NB4 (cell line): ENCODE data around the gene OR2A2.
"Not testable (repeated sequence)": the region's sequence is repeated elsewhere in the genome, so short reads cannot be mapped to it uniquely, and the experiment has no call there.

Source experiments
- DNase-seq: peaks from one replicate; pipeline ENCODE4 v3.0.0; 2010; ENCODE audit warnings: low read depth
- H3K4me3 ChIP-seq: one replicate; pipeline ENCODE4 v1.5.1; 2011; ENCODE audit warnings: mild to moderate bottlenecking, low read depth, low read length, moderate library complexity
- CTCF ChIP-seq: IDR thresholded peaks from one replicate; pipeline ENCODE4 v1.5.1; 2012; ENCODE audit warnings: low read depth, low read length
- MAX ChIP-seq: IDR thresholded peaks from 2 replicates; pipeline ENCODE4 v1.6.1; 2011; ENCODE audit warnings: low read depth, low read length
- MYC ChIP-seq: IDR thresholded peaks from 2 replicates; pipeline ENCODE4 v1.6.1; 2011; ENCODE audit warnings: low read depth, low read length
- POLR2A ChIP-seq: IDR thresholded peaks from 2 replicates; pipeline ENCODE4 v1.6.1; 2011; ENCODE audit warnings: mild to moderate bottlenecking; ENCODE audit not compliant: insufficient read length; ENCODE audit errors: extremely low read depth

Gene OR2A2

GRCh38 chr7:144127714-144128334 lies 18.4 kb downstream of the OR2A2 start:
- TF ChIP-seq POLR2A (no peak), CTCF (peak; percentile 86), MYC (peak; percentile 45), MAX (peak; percentile 93)
- no peak overlapping the region for H3K4me3 ChIP-seq
- peak; percentile 83 for DNase-seq

GRCh38 chr7:144129601-144130000 lies 20.2 kb downstream of the OR2A2 start:
- not testable (repeated sequence) for H3K4me3 ChIP-seq, DNase-seq

GRCh38 chr7:144130730-144131129 lies 21.3 kb downstream of the OR2A2 start:
- no peak overlapping the region for H3K4me3 ChIP-seq
- no peak for TF ChIP-seq MAX
- TF ChIP-seq MYC = no peak
- no peak for DNase-seq

- no peak overlapping the region for H3K4me3 ChIP-seq
- DNase-seq = no peak
- TF ChIP-seq MYC (no peak), CTCF (no peak), POLR2A (no peak), MAX (no peak)
Measured at GRCh38 chr7:144132262-144132661, 22.9 kb downstream of the OR2A2 start.

- no peak for DNase-seq
- H3K4me3 ChIP-seq = no peak overlapping the region
- TF ChIP-seq MYC (no peak), MAX (no peak)
Measured at GRCh38 chr7:144133307-144133706, 23.9 kb downstream of the OR2A2 start.

GRCh38 chr7:144134116-144134515 lies 24.7 kb downstream of the OR2A2 start:
- TF ChIP-seq MYC (no peak), POLR2A (no peak), MAX (no peak), CTCF (no peak)
- no peak overlapping the region for H3K4me3 ChIP-seq
- no peak for DNase-seq

- TF ChIP-seq POLR2A (no peak), MYC (no peak), CTCF (no peak), MAX (no peak)
- no peak for DNase-seq
- no peak overlapping the region for H3K4me3 ChIP-seq
Measured at GRCh38 chr7:144137501-144137900, 28.1 kb downstream of the OR2A2 start.
